GM10266 (cell line): ENCODE results near the gene STRIP1.

ENCODE experiments used
- DNase-seq: peaks from one replicate; pipeline ENCODE4 v3.0.0; 2012; ENCODE audit errors: extremely low spot score
- TF ChIP-seq, protein P1 (sequence below): IDR thresholded peaks from 2 replicates; pipeline ENCODE4 v1.5.1; 2012; ENCODE audit warnings: mild to moderate bottlenecking, low read depth; ENCODE audit not compliant: control insufficient read depth, insufficient read depth; ENCODE audit errors: missing control alignments

Gene STRIP1

DNA sequence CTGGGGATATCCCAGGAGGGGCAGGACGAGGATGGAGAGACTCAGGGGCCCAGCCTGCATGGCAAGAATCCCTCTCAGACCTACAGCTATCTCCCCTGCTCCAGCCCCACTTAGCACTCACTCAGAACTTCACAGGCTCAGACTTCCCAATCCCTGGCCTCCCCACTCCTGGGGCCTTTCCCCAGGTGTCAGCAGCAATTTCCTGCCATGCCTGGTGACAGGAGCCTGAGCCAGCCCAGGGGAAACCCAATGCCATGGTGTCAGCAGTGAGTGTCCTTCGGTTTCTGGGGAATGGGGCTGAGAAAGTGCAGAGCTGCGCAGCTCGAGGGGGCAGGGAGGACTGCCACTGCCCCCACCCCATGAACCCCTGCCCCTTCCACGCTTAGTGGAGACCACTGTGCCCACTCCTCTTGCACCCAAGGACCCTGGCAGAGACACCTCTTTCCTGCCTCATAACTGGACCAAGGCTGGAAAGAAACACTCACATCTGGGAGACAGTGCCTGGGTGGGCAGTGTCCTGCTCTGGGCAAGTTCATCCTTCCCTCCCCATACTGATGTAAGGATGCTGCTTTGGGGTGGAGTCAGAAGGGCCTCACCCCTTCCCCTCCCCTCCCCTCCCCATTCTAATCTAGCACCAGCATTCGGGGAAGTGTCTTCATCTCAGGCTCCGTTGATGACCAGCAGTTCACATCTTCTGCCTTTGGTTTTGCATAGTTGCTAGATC is 60.7 kb downstream of the STRIP1 start:
- DNase-seq: no peak
- TF ChIP-seq, protein P1, sequence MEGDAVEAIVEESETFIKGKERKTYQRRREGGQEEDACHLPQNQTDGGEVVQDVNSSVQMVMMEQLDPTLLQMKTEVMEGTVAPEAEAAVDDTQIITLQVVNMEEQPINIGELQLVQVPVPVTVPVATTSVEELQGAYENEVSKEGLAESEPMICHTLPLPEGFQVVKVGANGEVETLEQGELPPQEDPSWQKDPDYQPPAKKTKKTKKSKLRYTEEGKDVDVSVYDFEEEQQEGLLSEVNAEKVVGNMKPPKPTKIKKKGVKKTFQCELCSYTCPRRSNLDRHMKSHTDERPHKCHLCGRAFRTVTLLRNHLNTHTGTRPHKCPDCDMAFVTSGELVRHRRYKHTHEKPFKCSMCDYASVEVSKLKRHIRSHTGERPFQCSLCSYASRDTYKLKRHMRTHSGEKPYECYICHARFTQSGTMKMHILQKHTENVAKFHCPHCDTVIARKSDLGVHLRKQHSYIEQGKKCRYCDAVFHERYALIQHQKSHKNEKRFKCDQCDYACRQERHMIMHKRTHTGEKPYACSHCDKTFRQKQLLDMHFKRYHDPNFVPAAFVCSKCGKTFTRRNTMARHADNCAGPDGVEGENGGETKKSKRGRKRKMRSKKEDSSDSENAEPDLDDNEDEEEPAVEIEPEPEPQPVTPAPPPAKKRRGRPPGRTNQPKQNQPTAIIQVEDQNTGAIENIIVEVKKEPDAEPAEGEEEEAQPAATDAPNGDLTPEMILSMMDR: no peak

DNA sequence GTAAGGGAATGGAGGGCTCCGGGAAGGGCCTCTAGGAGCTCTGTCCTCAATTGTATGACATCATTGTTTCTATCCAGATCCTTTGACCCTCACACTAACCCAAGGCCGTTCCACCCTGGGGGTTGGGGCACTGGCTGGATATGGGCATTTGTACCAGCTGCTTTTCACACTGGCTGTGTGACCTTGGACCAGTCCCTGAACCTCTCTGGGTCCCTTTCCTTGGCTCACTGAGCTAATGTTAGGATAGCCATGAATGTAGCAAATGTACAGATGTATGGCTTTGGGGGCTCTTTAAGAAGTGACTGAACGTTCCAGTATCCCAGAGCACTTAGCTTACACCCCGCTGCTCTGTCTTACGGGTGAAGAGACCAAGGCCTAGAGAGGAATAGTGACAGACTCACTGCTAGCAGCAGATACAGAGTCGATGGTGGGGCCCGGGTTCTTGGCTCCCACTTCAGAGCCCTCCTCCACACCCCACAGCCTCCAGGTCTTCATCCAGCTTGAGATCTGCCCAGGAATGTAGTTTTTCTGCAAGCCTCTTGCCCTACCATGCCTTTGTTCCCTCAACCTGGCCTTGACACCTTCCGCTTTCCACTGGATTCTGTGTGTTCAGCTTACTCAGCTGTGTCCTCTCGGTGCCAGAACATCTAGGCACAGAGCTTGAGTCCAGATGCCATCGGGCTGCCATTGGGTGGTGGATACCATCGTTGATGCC is 63.2 kb downstream of the STRIP1 start:
- no peak for DNase-seq
- TF ChIP-seq, protein P1: no peak

DNA sequence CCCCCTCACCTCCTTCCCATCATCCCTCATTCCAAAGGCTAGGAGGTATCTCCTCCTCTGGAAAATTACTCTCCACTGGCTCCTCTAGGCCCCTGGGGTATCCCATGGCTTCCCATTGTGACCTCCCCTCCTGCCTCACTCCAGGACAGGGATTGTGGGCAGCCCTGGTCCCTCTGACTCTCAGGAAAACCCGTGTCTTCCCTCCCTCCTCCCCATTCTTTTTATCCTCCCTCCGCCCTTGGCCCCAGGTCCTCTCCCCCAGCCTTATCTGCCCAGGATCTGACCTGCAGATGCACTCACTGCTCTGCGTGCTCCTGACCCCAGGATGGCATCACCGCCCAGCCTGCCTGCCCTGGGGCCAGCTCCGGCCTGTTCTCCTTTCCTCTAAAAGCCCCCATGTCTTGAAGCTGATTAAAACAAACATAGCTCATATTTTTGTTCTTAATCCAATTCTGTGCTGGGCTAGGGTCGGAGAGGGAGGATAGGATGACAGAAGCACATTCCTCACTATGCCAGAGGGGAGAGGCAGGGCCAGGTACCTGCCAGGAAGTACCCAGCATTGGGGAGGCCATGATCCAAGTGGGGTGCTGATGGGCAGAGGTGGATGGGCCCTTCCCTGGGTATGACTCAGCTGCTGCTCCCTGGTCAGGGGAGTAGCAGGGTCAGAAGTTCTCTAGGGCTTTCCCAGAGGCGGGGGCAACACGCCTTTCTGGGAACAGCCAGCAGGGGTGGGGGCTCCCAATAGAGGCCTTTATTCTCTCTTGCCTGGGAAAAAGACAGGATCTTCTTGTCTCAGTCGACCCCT is 64.0 kb downstream of the STRIP1 start:
- TF ChIP-seq, protein P1: no peak
- DNase-seq: no peak

DNA sequence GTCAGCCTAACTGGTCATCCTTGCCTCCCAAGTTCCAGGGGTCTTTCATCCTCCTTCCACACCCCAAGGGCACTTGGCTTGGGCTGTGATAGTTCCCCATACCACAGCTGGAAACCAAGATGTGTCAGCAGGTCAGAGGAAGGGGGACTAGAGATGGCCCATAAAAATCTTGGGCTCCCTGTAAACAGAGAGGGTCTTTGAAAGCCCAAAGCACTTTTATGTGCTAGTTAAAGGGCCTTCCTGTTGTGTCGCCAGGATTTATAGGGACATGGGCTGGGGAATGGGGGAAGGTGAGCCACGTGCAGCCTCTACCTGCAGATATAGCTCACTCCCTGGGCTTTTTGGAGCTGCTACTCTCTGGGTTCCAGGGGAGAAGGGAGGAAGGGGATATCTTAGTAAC is 65.9 kb downstream of the STRIP1 start:
- TF ChIP-seq, protein P1: no peak
- DNase-seq: no peak

DNA sequence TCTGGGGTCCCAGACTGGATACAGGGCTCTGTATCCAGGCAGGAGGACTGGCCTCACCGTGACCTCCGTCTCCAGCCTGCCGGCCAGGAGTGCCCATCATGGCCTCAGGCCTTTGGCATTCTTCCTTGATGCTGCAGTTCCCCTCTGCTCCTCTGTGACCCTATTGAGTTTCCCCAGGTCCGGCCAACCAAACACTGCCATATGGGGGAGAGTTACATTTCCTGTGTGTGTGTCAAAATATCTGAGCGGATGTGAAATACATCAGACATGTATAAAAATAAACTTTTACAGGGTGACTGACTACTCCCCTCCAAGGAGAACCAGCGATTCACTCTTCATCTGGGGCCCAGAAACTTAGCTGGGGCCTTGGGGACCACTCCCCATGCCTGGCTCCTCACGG is 67.7 kb downstream of the STRIP1 start:
- TF ChIP-seq, protein P1: no peak
- DNase-seq: peak; percentile 50
